Left ventricle myocardium inferior (tissue), 1 donor: Measurements from ENCODE around the gene FBLN5. TPM values are rescaled to one million over a fixed set of nuclear protein-coding genes. Genes with fewer than 3 reads are reported as not detected.
"Not testable (repeated sequence)": the region's sequence is repeated elsewhere in the genome, so short reads cannot be mapped to it uniquely, and the experiment has no call there.

Experiments
- DNase-seq: peaks from one replicate; pipeline ENCODE4 v3.0.0-alpha.2; 2020
- H3K27ac ChIP-seq: fragments of 200-600 bp; replicated peaks from 2 replicates; pipeline ENCODE4 v1.8.0; 2021
- H3K27me3 ChIP-seq: fragments of 200-600 bp; 2 replicates; pipeline ENCODE4 v1.8.0; 2021; ENCODE audit warnings: low read depth
- H3K36me3 ChIP-seq: fragments of 200-600 bp; 2 replicates; pipeline ENCODE4 v1.8.0; 2021
- H3K4me1 ChIP-seq: fragments of 200-600 bp; 2 replicates; pipeline ENCODE4 v1.8.0; 2021
- H3K4me3 ChIP-seq: fragments of 200-600 bp; 2 replicates; pipeline ENCODE4 v1.8.0; 2021; ENCODE audit warnings: mild to moderate bottlenecking, moderate library complexity
- H3K9me3 ChIP-seq: fragments of 200-600 bp; replicated peaks from 2 replicates; pipeline ENCODE4 v1.8.0; 2021
- intact Hi-C: fragments of 100-400 bp; cut with micrococcal nuclease; formaldehyde crosslinking; loops from one replicate; pipeline ENCODE4 v1.11.0; 2022
- total RNA-seq: library from RNA; stranded (reverse); fragmentation: NEBNext Ultra II Directional; extraction: Animal tissue kit (Norgen Biotek cat#: 25700); gene quantifications from one replicate; pipeline ENCODE4 v1.2.1, GENCODE V29; 2021
- TF ChIP-seq, protein P1 (sequence below): fragments of 200-600 bp; IDR thresholded peaks from 2 replicates; pipeline ENCODE4 v1.8.0; 2021; ENCODE audit warnings: antibody characterized with exemption, mild to moderate bottlenecking, borderline replicate concordance
- donor health status: DM: no; HTN: yes; CAD: no; lungs with severe emphysema.

Gene FBLN5
- total RNA-seq, 1 donor from 2014 or later = 62.5 TPM

GRCh38 chr14:91899806-91900205 lies 47.7 kb downstream of the FBLN5 start:
- TF ChIP-seq, protein P1, sequence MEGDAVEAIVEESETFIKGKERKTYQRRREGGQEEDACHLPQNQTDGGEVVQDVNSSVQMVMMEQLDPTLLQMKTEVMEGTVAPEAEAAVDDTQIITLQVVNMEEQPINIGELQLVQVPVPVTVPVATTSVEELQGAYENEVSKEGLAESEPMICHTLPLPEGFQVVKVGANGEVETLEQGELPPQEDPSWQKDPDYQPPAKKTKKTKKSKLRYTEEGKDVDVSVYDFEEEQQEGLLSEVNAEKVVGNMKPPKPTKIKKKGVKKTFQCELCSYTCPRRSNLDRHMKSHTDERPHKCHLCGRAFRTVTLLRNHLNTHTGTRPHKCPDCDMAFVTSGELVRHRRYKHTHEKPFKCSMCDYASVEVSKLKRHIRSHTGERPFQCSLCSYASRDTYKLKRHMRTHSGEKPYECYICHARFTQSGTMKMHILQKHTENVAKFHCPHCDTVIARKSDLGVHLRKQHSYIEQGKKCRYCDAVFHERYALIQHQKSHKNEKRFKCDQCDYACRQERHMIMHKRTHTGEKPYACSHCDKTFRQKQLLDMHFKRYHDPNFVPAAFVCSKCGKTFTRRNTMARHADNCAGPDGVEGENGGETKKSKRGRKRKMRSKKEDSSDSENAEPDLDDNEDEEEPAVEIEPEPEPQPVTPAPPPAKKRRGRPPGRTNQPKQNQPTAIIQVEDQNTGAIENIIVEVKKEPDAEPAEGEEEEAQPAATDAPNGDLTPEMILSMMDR = no peak
- Histone ChIP-seq H3K36me3 (no peaks in the 10 kb centered on the region), H3K4me1 (peaks cover 57% of the 10 kb centered on the region), H3K27me3 (peaks cover 15% of the 10 kb centered on the region), H3K27ac (peak overlapping the region; percentile 81), H3K9me3 (no peaks in the 10 kb centered on the region), H3K4me3 (no peak overlapping the region)
- DNase-seq = no peak
- intact Hi-C loops = no loop called here

DNA sequence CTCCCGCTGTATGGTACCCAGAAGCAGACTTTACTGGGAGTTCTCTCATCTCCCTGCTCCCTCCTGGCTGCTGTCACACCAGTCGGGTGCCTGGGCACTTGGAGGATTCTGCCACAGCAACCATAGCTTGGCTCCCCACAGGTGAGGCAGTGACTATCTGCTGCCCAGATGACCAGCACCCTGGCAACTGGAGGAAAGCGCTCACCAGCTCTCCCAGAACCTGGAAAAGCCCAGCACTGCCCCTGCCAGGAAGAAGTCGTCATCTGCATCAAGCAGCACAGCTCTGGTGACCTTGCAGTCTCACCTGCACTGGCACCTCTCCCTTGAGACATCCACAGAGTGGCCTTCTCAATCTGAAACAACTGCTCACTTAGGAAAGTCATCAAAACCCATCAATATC lies 48.3 kb downstream of the FBLN5 start:
- Histone ChIP-seq H3K36me3 (no peaks in the 10 kb centered on the region), H3K9me3 (no peaks in the 10 kb centered on the region), H3K4me1 (peaks cover 52% of the 10 kb centered on the region), H3K4me3 (no peak overlapping the region), H3K27me3 (peaks cover 13% of the 10 kb centered on the region), H3K27ac (peak overlapping the region; percentile 81)
- intact Hi-C loops = no loop called here
- TF ChIP-seq, protein P1 = no peak
- DNase-seq = no peak

- TF ChIP-seq, protein P1 = no peak
- Histone ChIP-seq H3K27ac (peak overlapping the region; percentile 73), H3K27me3 (peaks cover 14% of the 10 kb centered on the region), H3K9me3 (no peaks in the 10 kb centered on the region), H3K4me1 (peaks cover 44% of the 10 kb centered on the region), H3K36me3 (no peaks in the 10 kb centered on the region), H3K4me3 (no peak overlapping the region)
- DNase-seq = no peak
- intact Hi-C loops = no loop called here
These were observed 49.1 kb downstream of the FBLN5 start for GRCh38 chr14:91898372-91898771.

- H3K9me3 ChIP-seq, DNase-seq, intact Hi-C loops, H3K4me3 ChIP-seq, H3K36me3 ChIP-seq: not testable (repeated sequence)
- peaks cover 19% of the 10 kb centered on the region for H3K27me3 ChIP-seq
- peaks cover 40% of the 10 kb centered on the region for H3K4me1 ChIP-seq
- peak overlapping the region; percentile 73 for H3K27ac ChIP-seq
These were observed 49.8 kb downstream of the FBLN5 start for GRCh38 chr14:91897716-91898115.

DNA sequence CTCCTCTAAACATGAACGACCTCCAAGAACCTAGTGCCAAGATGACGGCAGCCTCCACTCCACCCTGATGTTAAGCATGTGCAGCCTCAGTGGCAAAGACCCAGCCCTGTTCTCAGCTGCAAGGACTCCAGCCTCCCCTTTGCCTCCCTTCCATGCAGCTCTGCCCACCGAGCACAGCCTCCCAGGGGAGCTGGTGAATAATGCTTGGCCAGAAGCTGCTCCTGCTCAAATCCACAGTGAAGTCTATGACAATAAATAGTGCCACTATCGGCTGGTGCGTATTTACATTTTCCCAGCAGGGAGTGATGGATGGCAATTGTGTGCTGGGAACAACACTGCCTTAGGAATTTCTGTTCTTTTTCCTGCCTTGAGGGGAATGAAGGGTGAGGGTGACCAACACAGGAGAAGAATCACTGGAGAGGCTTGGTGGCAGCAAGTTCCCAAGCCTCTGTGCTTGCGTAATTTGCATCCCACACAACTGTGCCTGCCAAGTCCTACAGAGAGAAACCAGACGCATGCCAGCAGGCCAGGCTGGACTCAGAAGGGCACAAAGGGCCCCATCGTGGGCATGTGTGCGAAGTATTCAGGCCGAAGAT lies 50.3 kb downstream of the FBLN5 start:
- DNase-seq = peak; percentile 62
- peak overlapping the region; percentile 73 for H3K27ac ChIP-seq
- no peaks in the 10 kb centered on the region for H3K36me3 ChIP-seq
- TF ChIP-seq, protein P1 = no peak
- H3K9me3 ChIP-seq = no peaks in the 10 kb centered on the region
- H3K4me1 ChIP-seq = peaks cover 40% of the 10 kb centered on the region
- H3K27me3 ChIP-seq = peaks cover 24% of the 10 kb centered on the region
- H3K4me3 ChIP-seq = no peak overlapping the region
- intact Hi-C loops = no loop called here

DNA sequence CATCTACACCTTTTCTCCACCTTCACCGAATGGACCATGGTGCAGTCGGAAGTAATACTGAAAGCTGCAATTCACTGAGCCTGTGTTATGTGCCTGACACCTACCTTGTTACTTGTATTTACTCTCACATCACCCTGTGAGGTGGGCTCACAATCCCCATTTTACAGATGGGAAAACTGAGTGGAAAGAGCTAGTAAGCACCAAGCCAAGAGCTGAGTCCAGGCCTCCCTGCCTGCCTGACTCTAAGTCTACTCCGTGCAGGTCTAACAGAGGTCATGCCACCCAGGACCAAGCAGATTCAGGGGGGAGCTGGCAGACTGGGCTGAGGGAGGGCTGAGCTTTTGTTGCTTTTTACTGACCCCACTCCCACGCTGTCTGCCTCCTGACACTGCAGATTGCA lies 51.1 kb downstream of the FBLN5 start:
- Histone ChIP-seq H3K36me3 (no peaks in the 10 kb centered on the region), H3K27me3 (peaks cover 24% of the 10 kb centered on the region), H3K4me1 (peaks cover 41% of the 10 kb centered on the region), H3K27ac (peak overlapping the region; percentile 73), H3K9me3 (no peaks in the 10 kb centered on the region), H3K4me3 (no peak overlapping the region)
- no peak for DNase-seq
- intact Hi-C loops = no loop called here
- TF ChIP-seq, protein P1 = no peak
